ENCODE results near the gene ZNF208.
"Not testable (repeated sequence)": the region's sequence is repeated elsewhere in the genome, so short reads cannot be mapped to it uniquely, and the experiment has no call there.

The ZNF208 gene

GRCh38 chr19:22010437-22011143 lies at the start of gene ZNF208:
TSS of gene ZNF208 (minus strand) at chr19:22010943. CDS start at chr19:22010794, 149 bp downstream.
- FAIRE-seq; DNase-seq (ENCODE audit: insufficient read length, low spot score): not testable (repeated sequence)

GRCh38 chr19:22052644-22053013 lies 41.9 kb upstream of the ZNF208 start:
- no peak for FAIRE-seq
- no peak for DNase-seq (ENCODE audit: insufficient read length, low spot score)
- no peak for TF ChIP-seq POLR2A (IDR thresholded peaks at IDR 0.05; ENCODE audit: low read depth, low read length)

DNA sequence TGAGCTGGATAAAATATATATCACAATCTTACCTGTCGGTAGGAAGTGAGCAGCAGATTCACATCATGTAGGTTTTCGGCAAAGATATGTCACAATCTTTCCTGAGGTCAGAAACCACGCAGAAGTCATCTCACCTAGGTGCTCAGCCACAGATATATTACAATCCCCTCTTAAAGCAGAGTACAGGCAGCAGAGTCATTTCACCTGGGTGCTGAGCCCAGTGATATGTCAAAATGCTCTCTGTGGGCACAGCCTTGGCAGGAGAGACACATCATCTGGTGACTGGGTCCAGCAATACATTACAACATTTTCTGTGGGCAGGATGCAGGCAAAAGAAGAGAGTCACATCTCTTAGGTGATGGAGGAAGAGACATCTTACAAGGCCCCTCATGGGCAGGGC lies 30.4 kb upstream of the ZNF208 start:
- not testable (repeated sequence) for FAIRE-seq

DNA sequence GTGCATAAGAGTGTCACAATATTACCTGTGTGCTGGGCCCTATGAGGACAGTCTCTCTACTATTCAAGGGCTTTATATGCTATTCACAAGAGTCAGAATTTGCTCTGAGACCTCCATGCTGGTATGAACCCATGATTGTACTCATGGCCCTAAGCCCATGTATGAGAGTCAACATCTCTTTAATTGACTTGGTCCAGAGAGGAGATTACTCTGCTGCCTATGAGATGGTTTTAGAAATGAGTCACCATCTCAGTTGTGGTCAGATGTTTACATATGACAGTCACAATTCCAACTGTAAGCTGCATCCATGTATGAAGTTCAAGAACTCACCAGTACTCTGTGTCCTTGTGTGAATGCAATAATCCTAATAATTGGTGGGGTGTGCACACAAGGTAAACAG lies 19.9 kb upstream of the ZNF208 start:
- no peak for TF ChIP-seq POLR2A (IDR thresholded peaks at IDR 0.05; ENCODE audit: low read depth, low read length)
- no peak for FAIRE-seq
- no peak for DNase-seq (ENCODE audit: insufficient read length, low spot score)

More for the DNA sequence above, 30.4 kb upstream of the ZNF208 start:
- DNase-seq (ENCODE audit: insufficient read length, low spot score), result not testable (repeated sequence)

DNA sequence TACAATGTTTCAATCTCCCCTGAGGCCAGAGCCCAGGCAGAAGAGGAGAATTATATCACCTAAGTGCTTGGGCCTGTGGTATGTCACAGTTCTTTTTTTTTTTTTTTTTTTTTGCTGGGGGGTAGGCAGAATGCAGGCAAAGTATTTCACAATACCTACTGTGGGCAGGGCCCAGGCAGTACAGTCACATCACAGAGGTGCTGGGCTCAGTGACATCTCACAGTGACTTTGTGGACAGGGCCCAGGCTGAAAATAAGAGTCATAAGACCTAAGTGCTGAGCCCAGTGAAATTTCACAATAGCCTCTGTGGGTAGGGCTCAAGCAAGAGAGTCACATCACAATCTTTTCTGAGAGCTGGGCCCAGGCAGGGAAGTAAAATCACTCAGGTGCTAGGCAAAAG lies 15.9 kb upstream of the ZNF208 start:
- no peak for TF ChIP-seq POLR2A (IDR thresholded peaks at IDR 0.05; ENCODE audit: low read depth, low read length)
- no peak for FAIRE-seq
- no peak for DNase-seq (ENCODE audit: insufficient read length, low spot score)

GRCh38 chr19:22025539-22025938 lies 14.8 kb upstream of the ZNF208 start:
- FAIRE-seq; DNase-seq (ENCODE audit: insufficient read length, low spot score): not testable (repeated sequence)

GRCh38 chr19:21970466-21970865 lies 40.3 kb downstream of the ZNF208 start:
- DNase-seq (ENCODE audit: insufficient read length, low spot score) (no peak), FAIRE-seq (no peak)
- TF ChIP-seq POLR2A (IDR thresholded peaks at IDR 0.05; ENCODE audit: low read depth, low read length), result no peak

DNA sequence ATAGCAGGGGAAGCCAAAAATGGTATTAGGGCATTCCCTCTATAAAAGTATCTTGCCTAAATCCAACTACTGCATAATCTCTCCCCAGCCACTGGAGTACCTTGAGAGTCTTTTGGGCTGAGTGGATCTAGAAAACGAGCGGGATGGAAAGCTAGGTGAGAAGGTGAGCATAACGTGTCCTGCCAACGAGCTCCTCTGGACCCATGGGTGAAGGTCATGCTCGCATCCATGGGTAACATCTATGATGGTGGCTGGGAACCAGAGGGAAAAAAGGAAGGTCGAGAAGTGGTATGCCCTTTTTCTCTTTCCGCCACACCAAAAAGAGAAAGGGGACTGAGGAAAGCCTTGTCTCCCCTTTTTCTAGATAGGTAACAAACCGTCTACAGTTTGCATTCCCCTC lies 63.0 kb downstream of the ZNF208 start:
- TF ChIP-seq POLR2A (IDR thresholded peaks at IDR 0.05; ENCODE audit: low read depth, low read length), result no peak
- DNase-seq (ENCODE audit: insufficient read length, low spot score), result no peak
- no peak for FAIRE-seq

DNA sequence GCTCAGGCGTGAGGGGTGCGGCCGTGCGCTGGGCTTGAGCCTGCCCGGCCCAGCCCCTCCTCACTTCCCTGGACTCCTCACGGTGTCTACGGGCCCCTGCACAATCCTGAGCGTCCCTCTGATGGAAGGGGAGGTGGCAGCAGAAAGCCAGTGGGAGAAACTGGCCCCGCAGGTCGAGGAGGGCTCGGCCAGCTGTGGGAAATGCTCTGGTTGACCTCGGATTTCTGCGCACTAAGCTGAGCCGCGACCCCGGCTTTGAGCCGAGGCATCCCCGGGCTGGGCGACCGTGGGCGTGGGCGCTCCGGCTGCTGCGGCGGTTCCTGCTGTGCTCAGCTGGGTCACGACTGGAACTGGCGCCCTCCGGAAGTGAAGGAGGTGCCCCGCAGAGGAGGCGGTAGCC lies 70.1 kb downstream of the ZNF208 start:
- no peak for TF ChIP-seq POLR2A (IDR thresholded peaks at IDR 0.05; ENCODE audit: low read depth, low read length)

GRCh38 chr19:21934593-21934992 lies 76.2 kb downstream of the ZNF208 start:
- DNase-seq (ENCODE audit: insufficient read length, low spot score), result no peak
- no peak for TF ChIP-seq POLR2A (IDR thresholded peaks at IDR 0.05; ENCODE audit: low read depth, low read length)
- FAIRE-seq, result no peak

More for the DNA sequence above, 70.1 kb downstream of the ZNF208 start:
- DNase-seq (ENCODE audit: insufficient read length, low spot score) (no peak), FAIRE-seq (no peak)

GRCh38 chr19:21934131-21934530 lies 76.6 kb downstream of the ZNF208 start:
- DNase-seq (ENCODE audit: insufficient read length, low spot score) (no peak), FAIRE-seq (no peak)
- TF ChIP-seq POLR2A (IDR thresholded peaks at IDR 0.05; ENCODE audit: low read depth, low read length), result no peak

GRCh38 chr19:21922276-21922675 lies 88.5 kb downstream of the ZNF208 start:
- FAIRE-seq (no peak), DNase-seq (ENCODE audit: insufficient read length, low spot score) (no peak)
- no peak for TF ChIP-seq POLR2A (IDR thresholded peaks at IDR 0.05; ENCODE audit: low read depth, low read length)

GRCh38 chr19:21921691-21922180 lies 89.0 kb downstream of the ZNF208 start:
- DNase-seq (ENCODE audit: insufficient read length, low spot score) (no peak), FAIRE-seq (no peak)
- TF ChIP-seq POLR2A (IDR thresholded peaks at IDR 0.05; ENCODE audit: low read depth, low read length), result no peak

GRCh38 chr19:21915411-21915810 lies 95.3 kb downstream of the ZNF208 start:
- no peak for DNase-seq (ENCODE audit: insufficient read length, low spot score)

GRCh38 chr19:21912654-21913053 lies 98.1 kb downstream of the ZNF208 start:
- FAIRE-seq, result no peak
- DNase-seq (ENCODE audit: insufficient read length, low spot score), result no peak
- TF ChIP-seq POLR2A (IDR thresholded peaks at IDR 0.05; ENCODE audit: low read depth, low read length), result no peak

More at GRCh38 chr19:21915411-21915810, 95.3 kb downstream of the ZNF208 start:
- FAIRE-seq, result no peak
- TF ChIP-seq POLR2A (IDR thresholded peaks at IDR 0.05; ENCODE audit: low read depth, low read length), result no peak
